ENCODE data around the gene SIRPA.

DNA sequence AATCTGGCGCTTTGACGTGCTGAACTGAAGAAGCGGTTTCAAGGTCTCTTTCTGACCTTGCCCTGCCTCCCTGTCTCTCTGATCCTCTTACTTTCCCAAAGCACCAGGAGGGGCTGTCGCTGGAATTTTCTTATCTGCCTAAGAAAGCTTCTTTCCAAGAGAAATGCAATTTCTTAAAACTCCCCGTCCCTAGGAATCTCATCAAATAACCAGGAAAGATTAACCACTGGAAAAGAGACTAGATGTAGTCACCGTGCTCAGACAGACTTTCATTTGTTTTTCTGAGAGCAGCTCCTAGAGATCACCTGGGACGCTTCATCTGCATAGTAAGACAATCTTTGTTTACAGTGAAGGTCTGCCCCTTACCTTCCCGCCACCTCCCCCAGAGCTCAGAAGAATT is 60.0 kb downstream of the SIRPA start:
- TF ChIP-seq, protein P1, sequence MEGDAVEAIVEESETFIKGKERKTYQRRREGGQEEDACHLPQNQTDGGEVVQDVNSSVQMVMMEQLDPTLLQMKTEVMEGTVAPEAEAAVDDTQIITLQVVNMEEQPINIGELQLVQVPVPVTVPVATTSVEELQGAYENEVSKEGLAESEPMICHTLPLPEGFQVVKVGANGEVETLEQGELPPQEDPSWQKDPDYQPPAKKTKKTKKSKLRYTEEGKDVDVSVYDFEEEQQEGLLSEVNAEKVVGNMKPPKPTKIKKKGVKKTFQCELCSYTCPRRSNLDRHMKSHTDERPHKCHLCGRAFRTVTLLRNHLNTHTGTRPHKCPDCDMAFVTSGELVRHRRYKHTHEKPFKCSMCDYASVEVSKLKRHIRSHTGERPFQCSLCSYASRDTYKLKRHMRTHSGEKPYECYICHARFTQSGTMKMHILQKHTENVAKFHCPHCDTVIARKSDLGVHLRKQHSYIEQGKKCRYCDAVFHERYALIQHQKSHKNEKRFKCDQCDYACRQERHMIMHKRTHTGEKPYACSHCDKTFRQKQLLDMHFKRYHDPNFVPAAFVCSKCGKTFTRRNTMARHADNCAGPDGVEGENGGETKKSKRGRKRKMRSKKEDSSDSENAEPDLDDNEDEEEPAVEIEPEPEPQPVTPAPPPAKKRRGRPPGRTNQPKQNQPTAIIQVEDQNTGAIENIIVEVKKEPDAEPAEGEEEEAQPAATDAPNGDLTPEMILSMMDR (IDR thresholded peaks at IDR 0.05; ENCODE audit: low read depth, low read length, poor library complexity, severe bottlenecking), result no peak
- TF ChIP-seq EZH2phosphoT487 (IDR thresholded peaks at IDR 0.05; ENCODE audit: borderline replicate concordance, low read length), result no peak
